ENCODE results near the gene TNPO3. TPM values are rescaled to one million over a fixed set of nuclear protein-coding genes. Genes with fewer than 3 reads are reported as not detected.
"Not testable (repeated sequence)": the region's sequence is repeated elsewhere in the genome, so short reads cannot be mapped to it uniquely, and the experiment has no call there.

TNPO3 gene
- total RNA-seq, 1 experiment from 2014 or later = 57.0 TPM

DNA sequence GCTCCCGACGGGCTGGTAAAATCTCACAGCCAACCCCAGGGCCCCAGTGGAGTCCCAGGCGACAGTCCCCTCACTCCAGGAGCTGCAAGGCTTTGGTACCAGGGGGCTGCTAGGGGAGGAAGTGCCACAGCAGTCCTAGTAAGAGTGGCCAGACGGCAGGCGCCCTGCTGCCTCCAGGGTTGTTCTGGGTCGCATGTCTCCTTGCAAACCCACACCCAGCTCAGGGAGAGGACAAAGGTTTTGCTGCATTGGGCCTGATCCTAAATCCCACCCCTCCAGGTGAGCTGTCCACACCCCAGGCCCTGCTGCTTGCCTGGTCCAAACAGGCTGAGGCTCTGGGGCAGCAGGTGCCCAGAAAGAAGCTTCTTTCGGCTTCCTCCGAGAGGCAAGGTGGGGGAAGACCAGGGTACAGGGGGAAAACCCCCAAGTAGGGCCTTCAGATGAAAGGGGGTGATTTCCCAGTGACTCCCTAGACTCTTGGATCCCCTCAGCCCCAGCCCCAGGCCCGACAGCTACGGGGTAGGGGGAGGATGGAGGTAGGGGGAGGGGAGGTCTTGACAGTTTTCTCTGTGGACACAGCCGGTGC lies 140.3 kb downstream of the TNPO3 start:
- H3K27ac ChIP-seq (ENCODE audit: low read length) = no peak overlapping the region
- no peaks in the 10 kb centered on the region for H4K20me1 ChIP-seq (ENCODE audit: insufficient read depth, low read depth, low read length)
- H3K4me3 ChIP-seq (ENCODE audit: low read length) = no peak overlapping the region
- H3K4me2 ChIP-seq (ENCODE audit: low read depth, low read length, poor library complexity, severe bottlenecking) = no peak overlapping the region
- no peaks in the 10 kb centered on the region for H3K79me2 ChIP-seq (ENCODE audit: low read length)
- no peak for DNase-seq
- no peaks in the 10 kb centered on the region for H3K36me3 ChIP-seq (ENCODE audit: insufficient read depth, low read length)
- peaks cover 7% of the 10 kb centered on the region for H3K4me1 ChIP-seq (ENCODE audit: low read length)
- no peaks in the 10 kb centered on the region for H3K27me3 ChIP-seq (ENCODE audit: low read length)
- no peak overlapping the region for H3K9ac ChIP-seq (ENCODE audit: low read length)
- no peaks in the 10 kb centered on the region for H3K9me3 ChIP-seq (ENCODE audit: low read length)
- no peak overlapping the region for H2AFZ ChIP-seq (ENCODE audit: low read length)
- no peaks in the 10 kb centered on the region for H3K9me2 ChIP-seq (replicated peaks; ENCODE audit: insufficient read depth, low read length)

DNA sequence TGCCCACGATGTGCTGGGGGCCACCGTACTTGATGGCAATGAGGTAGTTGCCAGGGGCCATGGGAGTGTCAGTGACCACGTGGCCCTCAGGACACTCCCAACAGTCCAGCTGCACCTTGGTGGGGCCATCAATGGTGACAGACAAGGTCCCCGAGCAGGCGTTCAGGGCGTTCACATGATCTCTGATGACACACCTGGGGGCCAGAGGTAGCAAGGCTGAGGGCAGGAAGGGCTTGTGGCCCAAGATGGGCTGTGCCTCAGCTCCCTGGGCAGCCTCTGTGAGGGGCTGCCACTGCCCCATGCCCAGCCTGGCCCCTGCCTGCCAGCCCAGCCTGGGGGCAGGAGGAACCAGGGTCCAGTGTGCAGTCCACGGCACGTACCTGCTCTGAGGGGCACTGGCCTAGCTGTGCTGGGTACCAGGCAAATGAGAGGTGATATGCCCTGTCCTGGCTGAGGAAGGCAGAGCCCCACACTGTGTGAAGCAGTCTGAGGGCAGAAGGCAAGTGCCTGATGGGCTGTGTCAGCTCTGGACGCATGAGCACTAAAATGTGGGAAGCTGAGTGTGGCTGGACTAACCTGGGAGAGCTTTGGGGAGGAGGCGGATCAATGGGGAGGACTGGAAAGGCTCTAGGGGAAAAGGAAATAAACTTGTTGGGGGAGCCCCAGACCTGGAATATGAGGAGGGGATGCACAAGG lies 140.9 kb downstream of the TNPO3 start:
- H3K4me3 ChIP-seq (ENCODE audit: low read length) = no peak overlapping the region
- H2AFZ ChIP-seq (ENCODE audit: low read length) = no peak overlapping the region
- no peaks in the 10 kb centered on the region for H4K20me1 ChIP-seq (ENCODE audit: insufficient read depth, low read depth, low read length)
- no peaks in the 10 kb centered on the region for H3K9me2 ChIP-seq (replicated peaks; ENCODE audit: insufficient read depth, low read length)
- H3K79me2 ChIP-seq (ENCODE audit: low read length) = no peaks in the 10 kb centered on the region
- DNase-seq = no peak
- no peaks in the 10 kb centered on the region for H3K36me3 ChIP-seq (ENCODE audit: insufficient read depth, low read length)
- no peaks in the 10 kb centered on the region for H3K27me3 ChIP-seq (ENCODE audit: low read length)
- H3K9ac ChIP-seq (ENCODE audit: low read length) = no peak overlapping the region
- H3K4me2 ChIP-seq (ENCODE audit: low read depth, low read length, poor library complexity, severe bottlenecking) = no peak overlapping the region
- no peak overlapping the region for H3K27ac ChIP-seq (ENCODE audit: low read length)
- H3K9me3 ChIP-seq (ENCODE audit: low read length) = no peaks in the 10 kb centered on the region
- H3K4me1 ChIP-seq (ENCODE audit: low read length) = peaks cover under 1% of the 10 kb centered on the region

GRCh38 chr7:128912709-128913495 lies 142.0 kb downstream of the TNPO3 start:
- H3K27me3 ChIP-seq (ENCODE audit: low read length); H3K9me2 ChIP-seq (replicated peaks; ENCODE audit: insufficient read depth, low read length); H3K9ac ChIP-seq (ENCODE audit: low read length): not testable (repeated sequence)

GRCh38 chr7:128912281-128912680 lies 142.6 kb downstream of the TNPO3 start:
- Histone ChIP-seq H3K36me3 (ENCODE audit: insufficient read depth, low read length) (no peaks in the 10 kb centered on the region), H3K9me2 (replicated peaks; ENCODE audit: insufficient read depth, low read length) (no peaks in the 10 kb centered on the region), H3K4me2 (ENCODE audit: low read depth, low read length, poor library complexity, severe bottlenecking) (no peak overlapping the region), H3K4me1 (ENCODE audit: low read length) (no peaks in the 10 kb centered on the region), H3K9me3 (ENCODE audit: low read length) (no peaks in the 10 kb centered on the region), H3K27ac (ENCODE audit: low read length) (no peak overlapping the region), H3K9ac (ENCODE audit: low read length) (no peak overlapping the region), H3K4me3 (ENCODE audit: low read length) (no peak overlapping the region), H4K20me1 (ENCODE audit: insufficient read depth, low read depth, low read length) (no peaks in the 10 kb centered on the region), H3K27me3 (ENCODE audit: low read length) (no peaks in the 10 kb centered on the region), H2AFZ (ENCODE audit: low read length) (no peak overlapping the region), H3K79me2 (ENCODE audit: low read length) (no peaks in the 10 kb centered on the region)
- DNase-seq = no peak

More at GRCh38 chr7:128912709-128913495, 142.0 kb downstream of the TNPO3 start:
- not testable (repeated sequence) for H3K79me2 ChIP-seq (ENCODE audit: low read length); DNase-seq; H3K9me3 ChIP-seq (ENCODE audit: low read length); H3K36me3 ChIP-seq (ENCODE audit: insufficient read depth, low read length); H2AFZ ChIP-seq (ENCODE audit: low read length); H4K20me1 ChIP-seq (ENCODE audit: insufficient read depth, low read depth, low read length); H3K4me3 ChIP-seq (ENCODE audit: low read length); H3K4me1 ChIP-seq (ENCODE audit: low read length); H3K4me2 ChIP-seq (ENCODE audit: low read depth, low read length, poor library complexity, severe bottlenecking); H3K27ac ChIP-seq (ENCODE audit: low read length)

- Histone ChIP-seq H3K4me1 (ENCODE audit: low read length) (no peaks in the 10 kb centered on the region), H3K27ac (ENCODE audit: low read length) (no peak overlapping the region), H4K20me1 (ENCODE audit: insufficient read depth, low read depth, low read length) (no peaks in the 10 kb centered on the region), H3K36me3 (ENCODE audit: insufficient read depth, low read length) (no peaks in the 10 kb centered on the region), H3K79me2 (ENCODE audit: low read length) (no peaks in the 10 kb centered on the region), H3K27me3 (ENCODE audit: low read length) (no peaks in the 10 kb centered on the region), H3K4me2 (ENCODE audit: low read depth, low read length, poor library complexity, severe bottlenecking) (no peak overlapping the region), H3K9ac (ENCODE audit: low read length) (no peak overlapping the region), H3K9me3 (ENCODE audit: low read length) (no peaks in the 10 kb centered on the region), H3K9me2 (replicated peaks; ENCODE audit: insufficient read depth, low read length) (no peaks in the 10 kb centered on the region), H3K4me3 (ENCODE audit: low read length) (no peak overlapping the region), H2AFZ (ENCODE audit: low read length) (no peak overlapping the region)
- no peak for DNase-seq
Observed at GRCh38 chr7:128911423-128912031, 143.4 kb downstream of the TNPO3 start.

GRCh38 chr7:128910569-128910945 lies 144.4 kb downstream of the TNPO3 start, which contains the start of gene KCP:
TSS of gene KCP (minus strand) at chr7:128910709. CDS start at chr7:128910676, 33 bp downstream.
- Histone ChIP-seq H3K27ac (ENCODE audit: low read length) (no peak within 1 kb of the TSS), H3K9me3 (ENCODE audit: low read length) (no peaks in the 10 kb centered on the region), H3K36me3 (ENCODE audit: insufficient read depth, low read length) (no peaks in the 10 kb centered on the region), H3K79me2 (ENCODE audit: low read length) (no peaks in the 10 kb centered on the region), H4K20me1 (ENCODE audit: insufficient read depth, low read depth, low read length) (no peaks in the 10 kb centered on the region), H3K4me3 (ENCODE audit: low read length) (no peak within 1 kb of the TSS), H2AFZ (ENCODE audit: low read length) (no peak within 1 kb of the TSS), H3K4me1 (ENCODE audit: low read length) (no peaks in the 10 kb centered on the region), H3K4me2 (ENCODE audit: low read depth, low read length, poor library complexity, severe bottlenecking) (no peak within 1 kb of the TSS), H3K27me3 (ENCODE audit: low read length) (no peaks in the 10 kb centered on the region), H3K9ac (ENCODE audit: low read length) (no peak within 1 kb of the TSS), H3K9me2 (replicated peaks; ENCODE audit: insufficient read depth, low read length) (no peaks in the 10 kb centered on the region)
- DNase-seq = no peak

DNA sequence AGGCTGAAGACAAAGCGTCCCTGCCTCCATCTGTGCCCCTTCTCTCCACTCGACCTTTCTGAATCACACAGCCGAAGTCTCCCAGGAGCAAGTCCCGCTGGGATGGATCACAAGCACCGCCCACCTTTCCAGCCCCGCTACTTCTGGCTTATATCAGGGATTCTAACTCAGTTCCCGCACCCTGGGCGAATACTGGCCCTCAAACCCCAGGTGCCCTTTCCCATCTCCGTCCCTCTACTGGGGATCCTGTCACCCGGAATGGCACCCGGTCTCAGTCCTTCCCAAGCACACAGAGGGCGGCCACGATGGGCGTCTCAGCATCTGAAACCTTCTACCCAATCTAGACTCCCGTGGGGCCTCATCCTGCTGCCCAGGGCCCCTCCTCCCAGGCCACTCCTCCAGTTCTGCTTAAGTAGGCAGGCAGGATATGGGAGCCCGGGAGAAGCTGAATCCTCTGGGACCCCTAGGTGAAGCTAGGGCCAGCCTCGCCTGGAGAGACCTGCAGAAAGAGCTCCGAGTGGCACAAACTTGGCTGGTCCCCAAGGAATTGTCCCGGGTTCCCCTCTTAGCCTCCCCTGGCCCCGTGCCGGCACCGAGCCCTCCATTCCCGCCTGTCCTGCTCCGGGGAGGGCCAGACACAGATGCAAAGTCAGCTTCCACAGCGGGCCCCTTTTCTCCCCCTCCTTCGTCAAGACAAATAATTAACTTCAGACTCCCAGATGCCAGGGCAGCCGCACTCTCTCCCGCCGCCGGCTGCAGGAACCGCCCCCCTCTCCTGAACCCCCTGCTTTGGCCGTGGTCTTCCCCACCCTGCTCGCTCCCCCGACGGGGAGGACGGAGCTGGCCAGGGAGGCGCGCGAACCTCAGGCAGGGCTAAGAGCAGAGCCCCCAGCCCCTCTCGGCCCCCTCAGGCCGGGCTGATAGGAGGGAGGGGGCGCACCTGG lies 145.0 kb downstream of the TNPO3 start:
- Histone ChIP-seq H3K9me3 (ENCODE audit: low read length) (no peaks in the 10 kb centered on the region), H2AFZ (ENCODE audit: low read length) (no peak overlapping the region), H3K27me3 (ENCODE audit: low read length) (no peaks in the 10 kb centered on the region), H4K20me1 (ENCODE audit: insufficient read depth, low read depth, low read length) (no peaks in the 10 kb centered on the region), H3K79me2 (ENCODE audit: low read length) (no peaks in the 10 kb centered on the region), H3K4me2 (ENCODE audit: low read depth, low read length, poor library complexity, severe bottlenecking) (no peak overlapping the region), H3K36me3 (ENCODE audit: insufficient read depth, low read length) (no peaks in the 10 kb centered on the region), H3K9ac (ENCODE audit: low read length) (no peak overlapping the region), H3K4me1 (ENCODE audit: low read length) (no peaks in the 10 kb centered on the region), H3K9me2 (replicated peaks; ENCODE audit: insufficient read depth, low read length) (no peaks in the 10 kb centered on the region), H3K4me3 (ENCODE audit: low read length) (no peak overlapping the region), H3K27ac (ENCODE audit: low read length) (no peak overlapping the region)
- no peak for DNase-seq
